Brain microvascular endothelial cell (primary cell): ENCODE measurements around the gene FAM204A.

Source experiments
- DNase-seq: peaks from one replicate; pipeline ENCODE4 v3.0.0-alpha.2; 2020
- H3K27ac ChIP-seq: fragments of 250-450 bp; sonication (Bioruptor Pico); 2 replicates; pipeline ENCODE4 v1.5.1; 2020; ENCODE audit warnings: mild to moderate bottlenecking, moderate library complexity
- H3K27me3 ChIP-seq: fragments of 250-450 bp; sonication (Bioruptor Pico); replicated peaks from 2 replicates; pipeline ENCODE4 v1.5.1; 2020; ENCODE audit warnings: mild to moderate bottlenecking
- H3K36me3 ChIP-seq: fragments of 250-450 bp; sonication (Bioruptor Pico); replicated peaks from 2 replicates; pipeline ENCODE4 v1.5.1; 2020; ENCODE audit warnings: mild to moderate bottlenecking
- H3K4me3 ChIP-seq: 2 replicates; pipeline ENCODE4 v1.5.1; 2011; ENCODE audit warnings: low read depth, mild to moderate bottlenecking, control low read depth, low read length, moderate library complexity
- in situ Hi-C: cut with HindIII; loops from 2 replicates; pipeline ENCODE4 v1.10.0; 2017; ENCODE audit warnings: low sequenced_read_pairs, low pct_ligation_motif_present
- TF ChIP-seq, protein P1 (sequence below): IDR thresholded peaks from 2 replicates; pipeline ENCODE4 v1.5.1; 2011; ENCODE audit warnings: low read depth, mild to moderate bottlenecking, moderate library complexity, low read length, control low read depth, inconsistent platforms; ENCODE audit errors: missing control alignments

The FAM204A gene

DNA sequence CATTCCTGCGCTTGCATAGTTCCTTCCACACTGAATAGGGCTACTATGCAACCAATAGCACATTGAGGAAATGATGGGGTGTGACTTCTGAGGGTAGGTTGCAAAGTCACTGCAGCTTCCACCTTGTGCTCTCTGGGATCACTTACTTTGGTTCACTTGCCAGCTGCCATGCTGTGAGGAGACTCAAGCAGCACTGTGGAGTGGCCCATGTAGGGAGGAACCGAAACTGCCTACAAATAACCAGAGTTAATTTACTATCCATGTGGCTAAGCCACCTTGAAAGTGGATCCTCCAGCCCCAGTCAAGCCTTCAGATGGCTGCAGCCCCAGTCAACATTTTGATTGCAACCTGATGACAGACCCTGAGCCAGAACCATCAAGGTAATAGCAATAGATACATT lies 64.3 kb downstream of the FAM204A start:
- Histone ChIP-seq H3K4me3 (no peak overlapping the region), H3K27ac (no peak overlapping the region), H3K36me3 (no peaks in the 10 kb centered on the region), H3K27me3 (no peaks in the 10 kb centered on the region)
- in situ Hi-C loops = no loop called here
- TF ChIP-seq, protein P1, sequence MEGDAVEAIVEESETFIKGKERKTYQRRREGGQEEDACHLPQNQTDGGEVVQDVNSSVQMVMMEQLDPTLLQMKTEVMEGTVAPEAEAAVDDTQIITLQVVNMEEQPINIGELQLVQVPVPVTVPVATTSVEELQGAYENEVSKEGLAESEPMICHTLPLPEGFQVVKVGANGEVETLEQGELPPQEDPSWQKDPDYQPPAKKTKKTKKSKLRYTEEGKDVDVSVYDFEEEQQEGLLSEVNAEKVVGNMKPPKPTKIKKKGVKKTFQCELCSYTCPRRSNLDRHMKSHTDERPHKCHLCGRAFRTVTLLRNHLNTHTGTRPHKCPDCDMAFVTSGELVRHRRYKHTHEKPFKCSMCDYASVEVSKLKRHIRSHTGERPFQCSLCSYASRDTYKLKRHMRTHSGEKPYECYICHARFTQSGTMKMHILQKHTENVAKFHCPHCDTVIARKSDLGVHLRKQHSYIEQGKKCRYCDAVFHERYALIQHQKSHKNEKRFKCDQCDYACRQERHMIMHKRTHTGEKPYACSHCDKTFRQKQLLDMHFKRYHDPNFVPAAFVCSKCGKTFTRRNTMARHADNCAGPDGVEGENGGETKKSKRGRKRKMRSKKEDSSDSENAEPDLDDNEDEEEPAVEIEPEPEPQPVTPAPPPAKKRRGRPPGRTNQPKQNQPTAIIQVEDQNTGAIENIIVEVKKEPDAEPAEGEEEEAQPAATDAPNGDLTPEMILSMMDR = no peak
- DNase-seq = no peak

DNA sequence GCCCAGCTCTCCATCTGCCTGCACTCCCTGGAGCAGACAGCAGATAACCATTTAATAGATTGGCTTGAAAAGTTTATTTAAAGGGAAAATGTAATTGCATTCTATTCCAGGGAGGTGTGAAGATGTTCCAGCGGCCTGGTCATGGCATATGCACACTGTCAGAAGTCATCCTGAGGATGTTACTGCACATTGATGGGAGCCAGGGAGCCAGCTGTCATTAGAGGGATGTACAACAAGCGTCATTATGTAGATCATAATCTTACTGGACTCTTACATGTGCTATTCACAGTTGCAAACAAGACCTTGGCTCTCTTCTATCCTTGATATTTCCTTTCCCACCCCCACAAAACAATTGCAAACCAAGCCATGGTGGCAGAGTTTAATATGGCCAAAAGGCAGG lies 65.4 kb downstream of the FAM204A start:
- no peak overlapping the region for H3K4me3 ChIP-seq
- TF ChIP-seq, protein P1 = no peak
- in situ Hi-C loops = no loop called here
- H3K36me3 ChIP-seq = no peaks in the 10 kb centered on the region
- DNase-seq = no peak
- H3K27ac ChIP-seq = no peak overlapping the region
- peaks cover 4% of the 10 kb centered on the region for H3K27me3 ChIP-seq

DNA sequence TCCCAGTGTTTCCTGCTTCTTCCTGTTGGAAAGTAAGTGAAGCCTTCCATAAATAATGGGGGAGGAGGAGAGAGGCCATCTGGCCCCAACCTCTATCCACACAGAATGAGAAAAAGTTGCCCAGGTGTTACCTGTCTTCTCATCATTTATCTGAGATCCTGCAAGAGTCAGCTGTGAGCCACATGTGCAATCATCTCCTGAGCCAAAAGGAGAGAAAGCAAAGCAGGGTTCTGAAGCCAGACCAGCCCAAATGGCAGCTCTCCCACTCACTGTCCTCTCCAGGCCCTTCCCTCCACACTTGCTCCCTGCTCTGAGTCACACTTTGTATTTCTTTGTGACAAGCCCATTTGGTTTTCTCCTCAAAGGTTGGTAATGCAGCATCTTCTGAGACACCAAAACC lies 65.9 kb downstream of the FAM204A start:
- in situ Hi-C loops = no loop called here
- H3K36me3 ChIP-seq = no peaks in the 10 kb centered on the region
- H3K4me3 ChIP-seq = no peak overlapping the region
- peaks cover 4% of the 10 kb centered on the region for H3K27me3 ChIP-seq
- TF ChIP-seq, protein P1 = no peak
- no peak for DNase-seq
- H3K27ac ChIP-seq = no peak overlapping the region

DNA sequence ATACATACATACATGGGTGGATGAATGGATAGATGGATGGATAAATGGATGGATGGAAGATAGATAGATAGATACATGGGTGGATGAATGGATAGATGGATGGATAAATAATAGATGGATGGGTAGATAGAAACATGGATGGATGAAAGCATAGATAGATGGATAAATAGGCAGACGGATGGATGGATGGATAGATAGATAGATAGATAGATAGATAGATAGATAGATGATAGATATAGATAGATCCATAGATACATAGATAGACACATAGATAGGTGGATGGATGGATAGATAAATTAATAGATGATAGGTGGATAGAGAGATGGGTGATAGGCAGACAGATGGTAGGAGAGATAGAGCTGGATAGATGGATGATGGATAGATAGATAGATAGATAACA lies 68.5 kb downstream of the FAM204A start:
- TF ChIP-seq, protein P1 = no peak
- DNase-seq = no peak
- Histone ChIP-seq H3K27ac (no peak overlapping the region), H3K4me3 (no peak overlapping the region), H3K36me3 (no peaks in the 10 kb centered on the region), H3K27me3 (peaks cover 7% of the 10 kb centered on the region)
- in situ Hi-C loops = no loop called here

DNA sequence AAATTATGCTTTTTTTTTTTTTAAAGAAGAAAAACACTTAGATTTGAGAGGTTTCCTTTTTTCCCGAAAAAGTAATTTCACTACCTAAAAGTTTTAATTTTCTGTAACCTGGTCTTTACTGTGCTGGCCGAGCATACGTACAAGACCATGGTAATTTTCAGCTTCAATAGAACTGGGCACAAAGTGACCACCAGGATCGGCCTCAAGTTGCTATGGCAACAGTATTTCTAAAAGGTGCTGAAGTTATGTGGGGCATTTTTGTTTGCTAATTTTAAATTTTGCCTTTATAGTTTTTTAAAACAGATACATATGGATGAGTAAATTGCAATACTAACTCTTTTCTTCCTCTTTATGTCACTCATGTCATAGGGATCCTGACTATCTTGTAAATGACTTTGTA lies 69.4 kb downstream of the FAM204A start:
- Histone ChIP-seq H3K27me3 (peaks cover 7% of the 10 kb centered on the region), H3K4me3 (no peak overlapping the region), H3K36me3 (no peaks in the 10 kb centered on the region), H3K27ac (no peak overlapping the region)
- TF ChIP-seq, protein P1 = no peak
- no peak for DNase-seq
- in situ Hi-C loops = no loop called here

DNA sequence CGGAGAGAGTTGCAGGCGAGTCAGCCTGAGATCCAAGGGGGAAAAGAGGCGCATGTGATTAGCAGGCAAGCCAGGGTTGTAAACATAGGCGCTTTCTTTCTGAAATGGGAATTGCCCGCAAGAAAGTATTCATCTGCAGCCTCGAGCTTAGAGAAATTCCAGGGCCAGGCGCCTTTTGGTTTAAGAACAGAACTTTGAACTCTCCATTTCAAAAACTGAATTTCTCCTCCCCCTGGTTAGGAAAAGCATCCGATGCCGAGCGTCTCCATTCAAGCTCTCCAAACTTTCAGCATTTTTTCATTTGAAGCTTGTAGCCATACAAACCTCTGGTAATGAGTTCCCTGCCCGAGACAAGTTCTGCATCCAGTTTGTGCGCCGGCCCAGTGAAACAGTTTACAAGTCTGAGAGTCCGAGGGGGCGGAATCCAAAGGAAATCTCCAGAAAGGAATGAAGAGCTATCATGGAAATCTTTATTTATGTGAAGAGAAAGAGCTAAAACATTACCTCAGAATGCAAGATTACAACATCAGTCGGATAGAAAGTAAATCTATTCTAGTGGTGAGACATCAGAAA lies 69.9 kb downstream of the FAM204A start:
- in situ Hi-C loops = no loop called here
- H3K27me3 ChIP-seq = peaks cover 7% of the 10 kb centered on the region
- TF ChIP-seq, protein P1 = no peak
- DNase-seq = no peak
- H3K27ac ChIP-seq = no peak overlapping the region
- no peak overlapping the region for H3K4me3 ChIP-seq
- H3K36me3 ChIP-seq = no peaks in the 10 kb centered on the region
